Smooth muscle cell (in vitro differentiated cells): Measurements from ENCODE around the gene GRK5. TPM values are rescaled to one million over a fixed set of nuclear protein-coding genes. Genes with fewer than 3 reads are reported as not detected.
A peak's percentile ranks its signal among the peaks of the same experiment; 100 is the strongest.

Experiments used
- DNase-seq: peaks from one replicate; lab custom pipeline; 2025; ENCODE audit not compliant: unreplicated experiment; lab: John Stamatoyannopoulos, UW
- H2AFZ ChIP-seq: fragments of 200-600 bp; sonication (generic); 2 replicates; pipeline ENCODE4 v1.6.0; 2016; ENCODE audit warnings: antibody characterized with exemption, low read depth, mild to moderate bottlenecking
- H3F3A ChIP-seq: fragments of 200-600 bp; sonication (generic); 2 replicates; pipeline ENCODE4 v1.6.0; 2017; ENCODE audit warnings: antibody characterized with exemption, low read depth
- H3K27ac ChIP-seq: fragments of 200-600 bp; sonication (generic); 2 replicates; pipeline ENCODE4 v1.5.1; 2016; ENCODE audit warnings: low read depth, mild to moderate bottlenecking
- H3K27me3 ChIP-seq: fragments of 200-600 bp; sonication (generic); 2 replicates; pipeline ENCODE4 v1.6.1; 2016; ENCODE audit warnings: low read depth, mild to moderate bottlenecking
- H3K36me3 ChIP-seq: fragments of 200-600 bp; sonication (generic); 2 replicates; pipeline ENCODE4 v1.5.1; 2016; ENCODE audit warnings: low read depth
- H3K4me1 ChIP-seq: fragments of 200-600 bp; sonication (generic); 2 replicates; pipeline ENCODE4 v1.5.1; 2016; ENCODE audit warnings: low read depth
- H3K4me2 ChIP-seq: fragments of 200-600 bp; sonication (generic); 2 replicates; pipeline ENCODE4 v1.6.0; 2016; ENCODE audit warnings: mild to moderate bottlenecking
- H3K4me3 ChIP-seq: fragments of 200-600 bp; sonication (generic); 2 replicates; pipeline ENCODE4 v1.5.1; 2016; ENCODE audit warnings: mild to moderate bottlenecking
- H3K79me2 ChIP-seq: fragments of 200-600 bp; sonication (generic); 2 replicates; pipeline ENCODE4 v1.6.0; 2016; ENCODE audit warnings: low read depth, mild to moderate bottlenecking
- H3K9ac ChIP-seq: fragments of 200-600 bp; sonication (generic); 2 replicates; pipeline ENCODE4 v1.6.0; 2016; ENCODE audit warnings: low read depth
- H3K9me3 ChIP-seq: fragments of 200-600 bp; sonication (generic); replicated peaks from 2 replicates; pipeline ENCODE4 v1.5.1; 2016; ENCODE audit warnings: low read depth
- H4K20me1 ChIP-seq: fragments of 200-600 bp; sonication (generic); 2 replicates; pipeline ENCODE4 v1.6.0; 2016; ENCODE audit warnings: low read depth
- CTCF ChIP-seq: fragments of 200-600 bp; sonication (generic); IDR thresholded peaks from 2 replicates; pipeline ENCODE4 v1.5.1; 2017; ENCODE audit warnings: borderline replicate concordance, mild to moderate bottlenecking, antibody characterized with exemption; ENCODE audit not compliant: insufficient read depth, poor library complexity, severe bottlenecking
- WGBS: methylation state at CpG from one replicate; pipeline ENCODE4 v1.1.7; 2016; ENCODE audit warnings: low lambda C conversion rate; 5-methylcytosine and 5-hydroxymethylcytosine counted together
- polyA plus RNA-seq: library from polyadenylated mRNA; unstranded; fragments of >200 nt; fragmentation: Nextera tagmentation; extraction: Ambion mirVana; gene quantifications from 2 replicates; pipeline ENCODE4 v1.2.1, GENCODE V29; 2016
- total RNA-seq: library from RNA; depleted of rRNA; stranded (reverse); fragments of >200 nt; gene quantifications from 2 replicates; pipeline ENCODE4 v1.2.3, GENCODE V29; 2014

Gene GRK5
- total and polyA plus RNA-seq, 2 experiments from 2014 or later, result 4.4 to 5.2 TPM

DNA sequence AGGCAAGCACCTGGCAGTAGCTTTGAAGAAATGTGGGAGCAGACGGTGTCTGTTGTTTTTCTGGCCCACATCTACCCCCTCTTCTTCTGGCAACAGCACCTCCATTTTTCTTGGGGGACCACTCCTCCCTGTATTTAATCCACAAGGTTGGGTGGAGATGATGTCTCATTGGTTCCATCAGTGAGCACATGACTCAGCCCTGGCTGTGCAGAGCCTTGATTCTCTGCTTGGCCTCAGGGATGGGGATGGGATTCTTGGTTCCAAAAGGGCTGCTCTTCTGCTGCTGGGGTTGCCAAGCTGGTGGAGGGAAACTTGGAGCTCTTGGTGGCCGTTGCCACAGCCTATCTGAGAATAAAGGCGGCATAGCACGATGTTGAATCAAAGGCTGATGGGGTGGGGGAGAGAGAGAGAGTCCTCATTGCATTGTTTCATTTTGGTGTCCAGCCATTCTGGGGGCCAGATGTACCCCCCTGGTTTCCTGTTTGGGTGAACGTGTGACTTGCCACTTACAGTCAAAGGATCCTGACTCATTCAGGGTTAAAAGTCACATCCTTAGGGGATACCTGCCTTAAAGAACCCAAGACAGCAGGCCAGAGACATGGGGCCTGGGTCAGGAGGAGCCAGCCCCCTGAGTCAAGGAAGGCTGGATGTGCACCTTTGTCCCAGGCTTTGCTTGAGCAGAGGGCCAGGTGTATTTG lies 25.9 kb downstream of the GRK5 start:
- H3K27me3 ChIP-seq, result no peaks in the 10 kb centered on the region
- 92% methylated on average over 5 of the region's 5 CpGs for WGBS
- no peak overlapping the region for H2AFZ ChIP-seq
- no peak overlapping the region for H3K4me3 ChIP-seq
- no peaks in the 10 kb centered on the region for H3F3A ChIP-seq
- no peaks in the 10 kb centered on the region for H3K36me3 ChIP-seq
- H3K79me2 ChIP-seq, result peaks cover 25% of the 10 kb centered on the region
- no peak for DNase-seq
- TF ChIP-seq CTCF, result no peak
- H3K9ac ChIP-seq, result no peak overlapping the region
- no peak overlapping the region for H3K4me2 ChIP-seq
- H3K9me3 ChIP-seq, result no peaks in the 10 kb centered on the region
- H3K27ac ChIP-seq, result no peak overlapping the region
- H4K20me1 ChIP-seq, result no peaks in the 10 kb centered on the region
- H3K4me1 ChIP-seq, result no peaks in the 10 kb centered on the region

DNA sequence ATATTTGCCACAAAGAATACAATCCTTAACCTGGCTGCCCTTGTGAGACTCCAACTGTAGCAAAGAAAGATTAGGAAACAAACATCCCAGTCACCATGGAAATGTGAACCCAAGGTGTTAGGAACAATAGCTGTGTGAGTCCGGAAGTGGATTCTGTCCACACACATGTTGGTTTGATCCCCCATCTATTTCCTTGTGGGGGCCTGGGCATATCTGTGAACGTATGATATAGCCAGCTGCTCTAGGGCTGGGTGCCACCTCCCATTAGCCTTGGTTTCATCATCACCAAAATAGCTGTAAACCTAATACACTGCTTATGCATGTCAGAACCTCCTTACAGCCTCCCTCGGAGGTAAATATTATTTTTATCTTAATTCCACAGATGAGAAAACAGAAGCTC lies 26.4 kb downstream of the GRK5 start:
- no peaks in the 10 kb centered on the region for H3K9me3 ChIP-seq
- DNase-seq, result no peak
- H2AFZ ChIP-seq, result no peak overlapping the region
- no peaks in the 10 kb centered on the region for H3K36me3 ChIP-seq
- TF ChIP-seq CTCF, result no peak
- 78% methylated on average over 3 of the region's 3 CpGs for WGBS
- H3F3A ChIP-seq, result no peaks in the 10 kb centered on the region
- H3K4me1 ChIP-seq, result no peaks in the 10 kb centered on the region
- H3K27me3 ChIP-seq, result no peaks in the 10 kb centered on the region
- H3K79me2 ChIP-seq, result peaks cover 21% of the 10 kb centered on the region
- no peak overlapping the region for H3K9ac ChIP-seq
- H4K20me1 ChIP-seq, result no peaks in the 10 kb centered on the region
- H3K27ac ChIP-seq, result no peak overlapping the region
- no peak overlapping the region for H3K4me2 ChIP-seq
- no peak overlapping the region for H3K4me3 ChIP-seq

DNA sequence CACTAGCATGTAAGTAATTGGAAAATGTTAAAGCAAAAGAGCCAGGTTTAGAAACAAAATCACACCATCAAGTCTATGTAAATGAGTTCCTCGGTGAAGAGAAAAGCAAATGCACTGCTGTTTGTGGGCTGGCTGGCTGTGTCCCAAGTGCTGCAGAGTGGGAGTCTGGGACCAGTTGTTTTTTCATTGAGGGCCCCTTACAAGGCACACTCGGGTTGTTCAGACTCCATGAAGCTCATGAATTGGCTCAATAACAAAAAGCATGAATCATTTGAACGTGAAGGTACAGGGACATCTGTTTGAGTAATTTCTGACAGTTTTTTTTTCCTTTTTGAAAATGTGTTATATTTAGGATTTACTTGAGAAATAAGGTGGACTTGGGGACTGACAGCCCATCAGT lies 28.0 kb downstream of the GRK5 start:
- Histone ChIP-seq H3K4me3 (no peak overlapping the region), H3K4me1 (no peaks in the 10 kb centered on the region), H3K9ac (no peak overlapping the region), H3K27me3 (no peaks in the 10 kb centered on the region), H2AFZ (no peak overlapping the region), H3K79me2 (peaks cover 27% of the 10 kb centered on the region), H3K9me3 (no peaks in the 10 kb centered on the region), H4K20me1 (peaks cover 5% of the 10 kb centered on the region), H3F3A (no peaks in the 10 kb centered on the region), H3K36me3 (no peaks in the 10 kb centered on the region), H3K4me2 (no peak overlapping the region), H3K27ac (no peak overlapping the region)
- WGBS, result 41% methylated on average over 3 of the region's 3 CpGs
- TF ChIP-seq CTCF, result no peak
- no peak for DNase-seq

DNA sequence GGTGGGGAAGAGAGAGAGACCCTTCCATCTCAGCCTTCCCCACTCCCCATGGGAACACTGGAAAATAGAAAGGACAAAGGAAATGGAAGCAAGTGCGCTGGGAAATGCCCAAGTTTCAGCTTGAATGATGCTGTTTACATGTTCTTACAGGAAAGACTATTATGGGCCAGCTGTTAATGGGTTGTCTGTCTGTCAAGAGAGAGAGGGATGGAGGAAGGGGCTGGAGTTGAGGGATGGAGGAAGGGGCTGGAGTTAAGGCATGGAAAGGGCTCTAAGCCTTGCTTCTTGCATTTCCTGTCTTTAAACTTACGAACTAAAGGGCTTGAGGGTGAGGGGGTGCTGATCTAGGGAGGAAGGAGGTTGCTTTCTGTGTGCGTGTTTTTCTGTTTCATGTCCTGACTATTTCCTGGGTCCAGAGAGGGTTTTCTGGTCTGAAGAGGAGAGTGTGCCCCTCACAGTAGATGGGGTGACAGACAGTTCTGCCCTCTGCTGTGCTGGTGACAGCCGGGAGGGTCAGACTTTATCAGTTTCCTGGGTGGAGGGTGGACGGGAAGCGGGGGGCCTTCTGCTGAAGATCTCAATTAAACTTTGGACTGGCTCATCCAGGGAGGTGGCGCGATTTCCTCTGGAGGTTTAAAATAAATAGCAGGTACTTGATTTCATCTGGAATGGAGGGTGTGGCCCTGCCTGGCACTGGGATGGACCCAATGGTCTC lies 30.5 kb downstream of the GRK5 start:
- H3K27ac ChIP-seq, result peak overlapping the region; percentile 12
- no peaks in the 10 kb centered on the region for H3K9me3 ChIP-seq
- no peaks in the 10 kb centered on the region for H3K36me3 ChIP-seq
- no peak overlapping the region for H3K4me3 ChIP-seq
- H3K4me2 ChIP-seq, result no peak overlapping the region
- no peak for TF ChIP-seq CTCF
- no peaks in the 10 kb centered on the region for H3K27me3 ChIP-seq
- no peak for DNase-seq
- H3K4me1 ChIP-seq, result peaks cover 4% of the 10 kb centered on the region
- peaks cover 5% of the 10 kb centered on the region for H4K20me1 ChIP-seq
- WGBS, result 52% methylated on average over 8 of the region's 8 CpGs
- H3K79me2 ChIP-seq, result peaks cover 35% of the 10 kb centered on the region
- H2AFZ ChIP-seq, result no peak overlapping the region
- no peak overlapping the region for H3K9ac ChIP-seq
- H3F3A ChIP-seq, result no peaks in the 10 kb centered on the region
